Islet of Langerhans (tissue), 1 donor: ENCODE measurements around the gene AARSD1.
"Not testable (repeated sequence)": the region's sequence is repeated elsewhere in the genome, so short reads cannot be mapped to it uniquely, and the experiment has no call there.

Source experiments
- FAIRE-seq: peaks from one replicate; lab custom pipeline; 2011; peaks lifted over from hg19 to GRCh38; lab: Jason Lieb, UNC

AARSD1 gene

GRCh38 chr17:42980274-42980765, 16.1 kb upstream of the AARSD1 start, which contains the start of gene RUNDC1:
Gene RUNDC1 (plus strand): TSS chr17:42980565. CDS start chr17:42980577, 12 bp downstream.
- no peak for FAIRE-seq

- no peak for FAIRE-seq
Measured at GRCh38 chr17:42979511-42980273, 15.4 kb upstream of the AARSD1 start, which contains the start of gene PTGES3L. Gene PTGES3L (minus strand): TSS chr17:42980080. CDS start chr17:42980053, 27 bp downstream.

- not testable (repeated sequence) for FAIRE-seq
Measured at GRCh38 chr17:42975701-42976100, 11.4 kb upstream of the AARSD1 start.

- no peak for FAIRE-seq
Measured at GRCh38 chr17:42975265-42975664, 11.0 kb upstream of the AARSD1 start.

GRCh38 chr17:42973323-42973722, 9.1 kb upstream of the AARSD1 start:
- FAIRE-seq = not testable (repeated sequence)

GRCh38 chr17:42971589-42971988, 7.3 kb upstream of the AARSD1 start:
- no peak for FAIRE-seq

- no peak for FAIRE-seq
Measured at GRCh38 chr17:42969001-42969581, 4.8 kb upstream of the AARSD1 start.

- no peak for FAIRE-seq
Measured at GRCh38 chr17:42967925-42968324, 3.7 kb upstream of the AARSD1 start.

GRCh38 chr17:42953669-42954068, 10.6 kb downstream of the AARSD1 start:
- no peak for FAIRE-seq

- no peak for FAIRE-seq
Measured at GRCh38 chr17:42950044-42950783, 14.0 kb downstream of the AARSD1 start.

- FAIRE-seq = no peak
Measured at GRCh38 chr17:42946812-42947211, 17.4 kb downstream of the AARSD1 start.

GRCh38 chr17:42944211-42944610, 20.0 kb downstream of the AARSD1 start:
- FAIRE-seq = no peak

GRCh38 chr17:42937712-42938596, 26.3 kb downstream of the AARSD1 start:
- FAIRE-seq = peak; percentile 68

GRCh38 chr17:42929497-42929844, 34.8 kb downstream of the AARSD1 start:
- FAIRE-seq = no peak

- FAIRE-seq = no peak
Measured at GRCh38 chr17:42928714-42929496, 35.3 kb downstream of the AARSD1 start.

GRCh38 chr17:42924891-42925290, 39.4 kb downstream of the AARSD1 start:
- FAIRE-seq = no peak

GRCh38 chr17:42923472-42923871, 40.8 kb downstream of the AARSD1 start:
- FAIRE-seq = not testable (repeated sequence)

GRCh38 chr17:42922294-42922693, 42.0 kb downstream of the AARSD1 start:
- FAIRE-seq = no peak

GRCh38 chr17:42920922-42921321, 43.3 kb downstream of the AARSD1 start:
- no peak for FAIRE-seq

- FAIRE-seq = no peak
Measured at GRCh38 chr17:42920106-42920900, 44.0 kb downstream of the AARSD1 start.
